Stimulated activated CD4-positive, alpha-beta T cell treated with anti-CD3 and anti-CD28 coated beads, Interleukin-1b, Interleukin-23, amount 100 ng/mL, for 24 hours (primary cell): ENCODE measurements around the gene PPP1R10.
A peak's percentile ranks its signal among the peaks of the same experiment; 100 is the strongest.
"Not testable (repeated sequence)": the region's sequence is repeated elsewhere in the genome, so short reads cannot be mapped to it uniquely, and the experiment has no call there.

Experiments used
- DNase-seq, 4 experiments: peaks; one replicate each; pipeline ENCODE4 v3.0.0-alpha.2; 2020; ENCODE audit warnings: low read depth in 4 of 4, low spot score in 1 of 4

PPP1R10 gene

GRCh38 chr6:30616811-30617564 is at the start of gene PPP1R10:
Gene PPP1R10 (minus strand): TSS chr6:30617243. CDS start chr6:30609944, 7,299 bp downstream.
- DNase-seq, result peak; percentile 93 to 95 (median 94)

DNA sequence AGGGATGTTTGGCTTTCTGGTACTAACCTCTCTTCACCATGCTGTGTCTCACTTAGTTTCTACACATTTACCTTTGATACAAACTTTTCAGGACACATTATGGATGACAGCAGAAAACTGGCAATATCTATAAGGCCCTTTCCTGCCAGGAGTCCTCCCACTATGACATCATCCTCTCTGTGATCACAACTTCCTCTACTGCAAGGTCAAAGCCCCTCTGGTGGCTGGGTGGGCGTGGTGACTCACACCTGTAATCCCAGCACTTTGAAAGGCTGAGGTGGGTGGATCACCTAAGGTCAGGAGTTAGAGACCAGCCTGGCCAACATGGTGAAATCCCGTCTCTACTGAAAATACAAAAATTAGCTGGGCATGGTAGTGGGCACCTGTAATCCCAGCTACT is 49.3 kb upstream of the PPP1R10 start:
- not testable (repeated sequence) for DNase-seq

DNA sequence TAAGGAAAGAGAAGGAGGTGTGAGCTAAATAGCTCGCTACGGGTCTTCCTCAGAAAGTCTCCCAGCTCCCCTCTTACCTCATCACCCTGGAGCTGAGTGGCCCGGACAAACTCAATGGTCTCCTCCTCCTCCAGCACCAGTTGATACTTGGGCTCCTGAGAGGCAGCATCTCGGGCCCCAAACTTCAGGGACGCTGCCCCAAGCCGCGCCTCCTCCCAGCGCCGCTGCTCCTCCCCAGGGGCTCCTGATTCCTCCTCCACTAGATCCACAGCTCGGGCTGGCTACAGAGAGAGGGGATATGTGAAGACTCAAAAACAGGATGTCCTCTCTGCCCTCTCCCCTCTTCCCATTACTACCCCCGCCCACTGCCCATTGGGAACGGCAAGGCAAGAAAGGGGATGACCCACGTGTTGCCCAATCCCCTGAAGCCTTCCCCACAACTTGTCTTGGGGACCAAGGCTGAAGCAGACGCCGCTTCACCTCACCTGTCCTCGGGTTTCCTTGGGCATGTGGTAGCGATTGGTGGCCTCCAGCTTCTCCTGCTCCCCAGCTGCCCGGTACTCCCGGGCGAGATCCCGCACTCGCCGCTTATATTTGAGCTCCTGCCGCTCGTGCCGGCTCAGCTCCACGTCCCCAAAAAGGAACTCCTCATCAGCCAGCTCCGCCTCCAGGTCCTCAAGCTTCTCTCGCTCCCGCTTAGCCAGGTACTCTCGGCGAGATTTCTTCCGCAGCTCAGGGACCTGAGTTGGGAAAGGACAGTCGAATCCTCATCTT is 48.1 kb upstream of the PPP1R10 start:
- DNase-seq, result no peak

DNA sequence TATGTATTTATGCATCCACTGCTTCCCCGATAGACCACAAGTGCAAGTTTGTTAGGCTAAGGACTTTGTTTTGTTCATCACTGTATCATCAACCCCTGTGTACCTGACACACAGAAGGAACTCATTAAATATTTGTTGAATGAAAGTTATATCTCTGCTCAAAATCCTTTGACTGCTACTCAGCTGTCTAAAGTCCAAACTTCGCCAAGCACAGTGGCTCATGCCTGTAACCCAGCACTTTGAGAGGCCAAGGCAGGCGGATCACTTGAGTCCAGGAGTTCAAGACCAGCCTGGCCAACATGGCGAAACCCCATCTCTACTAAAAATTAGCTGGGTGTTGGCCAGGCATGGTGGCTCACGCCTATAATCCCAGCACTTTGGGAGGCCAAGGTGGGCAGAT is 40.9 kb upstream of the PPP1R10 start:
- DNase-seq, result not testable (repeated sequence)

DNA sequence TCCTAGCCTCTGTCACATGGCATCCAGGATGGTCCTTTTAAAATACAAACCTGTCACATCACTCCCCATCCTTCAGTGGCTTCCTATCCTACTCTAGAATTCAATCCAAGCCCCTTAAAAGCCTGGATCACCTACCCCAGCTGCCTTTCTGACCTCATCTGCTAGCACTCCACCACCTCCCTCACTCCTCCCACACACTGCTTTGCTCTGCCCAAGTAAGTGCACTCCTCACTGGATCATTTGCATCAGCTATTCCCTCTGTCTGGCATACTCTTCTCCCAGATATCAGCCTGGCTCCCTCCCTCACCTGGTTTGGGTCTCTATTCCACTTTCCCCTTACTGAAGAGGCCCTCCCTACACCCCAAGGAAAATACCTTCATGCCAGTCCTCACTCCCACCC is 40.4 kb upstream of the PPP1R10 start:
- no peak for DNase-seq

DNA sequence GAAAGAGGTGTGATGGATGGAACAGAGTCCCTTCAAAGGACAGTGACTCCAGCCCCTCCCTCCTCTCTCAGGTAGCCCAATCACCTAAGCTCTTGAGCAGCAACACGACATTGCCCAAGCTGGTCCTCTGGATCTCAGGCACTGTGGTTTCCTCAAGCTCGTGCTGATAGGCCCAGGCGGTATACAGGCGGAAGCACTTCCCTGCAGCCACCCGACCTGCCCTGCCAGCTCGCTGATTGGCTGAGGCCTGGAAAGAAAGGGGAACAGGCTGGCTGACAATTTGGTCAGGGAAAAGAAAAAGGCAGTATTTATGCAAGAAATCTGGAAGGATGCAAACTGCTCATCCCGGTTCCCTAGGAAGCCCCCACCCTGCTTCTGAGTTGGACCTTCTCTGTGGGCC is 39.5 kb upstream of the PPP1R10 start:
- no peak for DNase-seq

DNA sequence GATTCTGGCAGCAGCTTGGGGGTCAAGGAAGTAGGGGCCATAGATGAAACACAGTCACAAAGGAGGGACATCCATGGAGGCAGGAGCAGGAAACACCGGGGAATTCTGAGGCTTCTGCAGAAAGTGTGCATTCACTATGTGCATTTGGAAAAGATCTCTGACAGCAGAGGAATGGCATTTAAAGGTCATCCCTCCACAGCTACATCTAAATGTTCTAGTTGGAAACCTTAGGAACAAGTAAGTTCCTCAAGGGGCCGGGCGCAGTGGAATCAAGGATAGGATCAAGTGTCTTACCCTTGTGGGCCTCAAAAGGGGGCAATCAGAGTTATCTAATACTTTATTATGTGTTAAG is 38.7 kb upstream of the PPP1R10 start:
- DNase-seq, result no peak

DNA sequence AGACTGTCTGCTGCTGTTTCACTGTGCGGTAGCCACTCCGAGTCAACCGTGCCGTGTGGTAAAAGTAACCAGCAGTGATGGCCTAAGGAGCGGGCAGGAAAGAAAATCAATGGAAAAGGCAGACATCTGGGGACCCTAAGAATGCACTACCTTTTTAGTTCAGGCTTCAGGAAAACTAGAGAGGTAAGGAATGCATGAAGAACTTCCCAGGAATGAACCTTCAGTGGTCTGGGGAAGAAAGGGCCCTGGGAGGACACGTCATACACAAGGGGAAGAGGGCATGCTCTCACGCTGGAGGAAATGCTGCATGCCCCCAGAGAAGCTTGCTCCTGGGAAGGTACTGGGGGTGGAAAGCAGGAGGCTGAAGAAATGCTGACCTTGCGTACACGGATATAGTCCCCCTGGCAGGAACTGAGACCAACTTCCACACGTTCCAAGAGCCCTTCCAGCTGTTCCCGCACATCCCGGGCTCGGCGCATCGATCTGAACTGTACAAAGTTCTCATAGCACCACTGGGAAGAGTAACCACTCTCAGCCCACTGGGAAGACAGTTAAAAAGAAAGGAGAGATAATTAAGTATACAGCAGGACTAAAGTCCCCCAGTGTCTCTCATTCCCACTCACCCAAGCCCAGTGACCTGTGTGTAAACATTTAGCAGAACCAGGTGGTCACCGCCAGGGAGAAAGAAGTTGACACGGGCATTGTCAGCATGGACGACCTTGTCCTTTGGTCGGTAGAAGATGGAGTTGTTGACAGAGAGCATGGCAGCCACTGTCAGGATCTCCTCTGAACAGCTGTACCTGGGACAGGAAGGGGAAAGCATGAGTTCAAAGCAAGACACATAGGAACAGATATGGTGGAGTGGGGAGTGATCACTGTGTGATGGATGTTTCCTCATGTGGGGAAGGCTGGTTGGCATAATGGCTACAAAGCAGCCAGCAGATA is 38.0 kb upstream of the PPP1R10 start:
- DNase-seq, result no peak

DNA sequence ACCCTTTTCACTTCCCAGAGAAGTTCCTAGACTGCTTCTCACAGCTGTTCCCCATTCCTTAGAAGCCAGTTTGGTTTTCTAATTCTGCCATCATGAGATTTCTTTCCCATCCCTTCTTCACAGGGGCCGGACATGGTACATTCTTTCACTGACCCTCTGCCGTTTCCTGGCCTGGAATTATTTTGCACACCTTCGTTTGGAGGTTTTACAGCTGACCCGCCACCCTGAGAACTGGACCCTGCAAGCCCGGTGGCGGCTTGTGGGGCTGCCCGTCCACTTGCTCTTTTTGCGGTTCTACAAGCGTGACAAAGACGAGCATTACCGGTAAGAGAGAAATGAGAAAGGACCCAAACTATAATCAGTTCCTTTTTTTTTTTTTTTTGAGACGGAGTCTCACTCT is 34.1 kb upstream of the PPP1R10 start:
- DNase-seq, result no peak

DNA sequence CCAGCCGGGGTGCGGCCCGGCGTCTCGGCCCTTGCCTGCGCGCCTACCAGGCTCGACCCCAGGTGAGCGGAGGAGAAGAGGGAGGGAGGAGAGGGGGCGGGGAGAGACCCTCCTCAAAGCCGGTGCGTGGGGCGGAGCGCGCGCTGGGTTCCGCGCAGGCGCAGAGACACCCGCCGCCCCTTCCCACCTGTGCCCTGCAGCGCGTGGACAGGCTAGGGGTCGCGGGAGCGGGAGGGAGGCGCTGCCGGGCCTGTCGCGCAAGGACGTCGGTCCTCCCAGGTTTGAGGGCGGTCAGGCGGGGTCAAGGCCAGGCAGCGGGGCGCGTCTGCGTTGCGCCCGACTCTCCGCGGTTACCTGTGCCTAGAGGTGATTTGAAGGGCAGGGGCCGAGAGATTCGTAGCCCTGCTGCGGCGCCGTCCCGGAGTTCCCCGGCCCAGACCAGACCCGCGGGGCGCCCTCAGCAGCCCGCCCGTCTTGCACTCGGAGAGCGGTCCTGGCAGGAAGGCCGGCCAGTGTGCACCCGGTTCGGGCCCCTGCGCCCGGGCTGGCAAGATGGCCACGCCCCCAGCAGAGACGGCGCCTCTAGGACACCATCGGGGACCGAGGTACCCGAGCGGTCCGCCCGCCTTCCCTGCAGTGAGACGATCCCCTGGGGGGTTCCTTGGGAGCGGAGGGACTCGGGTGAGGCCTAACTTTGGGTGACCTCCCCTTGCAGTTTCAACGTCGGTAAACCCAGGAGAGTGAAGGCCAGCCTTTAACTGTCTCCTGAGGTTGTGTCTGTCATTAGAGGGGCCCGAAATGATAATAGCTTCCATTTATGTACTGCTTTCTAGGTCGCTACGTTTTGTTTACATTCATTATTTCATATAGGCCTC is 30.4 kb upstream of the PPP1R10 start:
- DNase-seq, result peak; percentile 59 to 71 (median 62)

GRCh38 chr6:30646450-30647241 is 29.6 kb upstream of the PPP1R10 start, which contains the start of gene C6orf136:
Gene C6orf136 (plus strand): TSS chr6:30647133. CDS start chr6:30647232, 99 bp downstream.
- peak; percentile 67 to 87 (median 84) for DNase-seq

DNA sequence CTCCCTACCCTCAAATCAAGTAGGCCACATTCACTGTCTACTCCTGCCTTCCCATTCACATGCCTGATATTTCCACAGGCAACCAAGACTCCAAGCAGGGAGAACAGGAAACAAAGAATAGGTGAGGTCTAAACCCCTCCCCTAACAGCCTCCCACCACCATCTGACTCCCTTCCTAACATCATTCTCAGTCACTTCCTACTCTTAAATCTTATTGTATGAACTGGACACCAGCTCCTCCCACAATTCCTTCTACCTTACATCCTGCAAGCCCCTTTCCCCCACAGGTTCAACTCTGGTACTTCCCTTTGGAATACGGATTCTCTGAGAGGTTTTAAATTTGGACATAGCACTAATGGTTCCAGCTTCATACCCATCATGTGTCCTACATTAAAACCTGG is 28.9 kb upstream of the PPP1R10 start:
- no peak for DNase-seq

DNA sequence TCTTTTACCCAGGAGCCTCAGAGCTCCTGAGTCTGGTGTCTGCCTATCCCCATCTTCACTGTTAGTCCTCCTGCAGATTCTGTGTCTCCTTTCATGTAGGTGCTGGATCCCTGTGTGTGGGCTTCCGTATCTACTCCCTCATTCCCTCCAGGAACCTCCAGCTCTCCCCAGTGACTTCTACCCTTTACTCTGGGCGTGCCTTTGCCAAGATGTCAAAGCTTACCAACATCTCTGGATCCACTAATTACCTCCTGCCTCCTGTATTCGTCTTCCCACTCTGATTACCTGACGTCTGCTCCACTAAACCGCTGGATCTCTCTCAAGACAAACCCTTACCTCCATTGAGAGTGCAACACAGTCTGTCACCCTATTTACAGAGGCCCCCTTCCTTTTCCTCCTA is 27.7 kb upstream of the PPP1R10 start:
- DNase-seq, result no peak

GRCh38 chr6:30643656-30644055 is 26.6 kb upstream of the PPP1R10 start:
- no peak for DNase-seq

DNA sequence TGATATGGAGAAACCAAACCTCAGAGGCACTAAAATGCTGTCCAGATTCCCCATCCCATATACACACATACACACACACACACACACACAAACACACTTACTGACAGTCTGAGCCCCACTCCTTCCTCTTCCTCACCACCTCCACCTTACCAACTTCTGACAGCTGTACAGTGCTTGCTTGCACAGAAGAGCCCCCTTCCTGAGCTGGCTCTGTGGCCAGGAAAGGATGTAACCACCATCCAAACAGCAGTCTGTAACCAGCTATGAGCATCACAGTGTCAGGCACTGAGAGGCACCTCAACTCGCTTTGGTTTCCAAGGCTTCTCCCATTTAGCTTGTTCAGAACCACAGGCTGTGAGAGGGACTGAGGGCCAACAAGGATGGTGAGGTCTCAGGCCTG is 24.0 kb upstream of the PPP1R10 start:
- DNase-seq, result no peak

DNA sequence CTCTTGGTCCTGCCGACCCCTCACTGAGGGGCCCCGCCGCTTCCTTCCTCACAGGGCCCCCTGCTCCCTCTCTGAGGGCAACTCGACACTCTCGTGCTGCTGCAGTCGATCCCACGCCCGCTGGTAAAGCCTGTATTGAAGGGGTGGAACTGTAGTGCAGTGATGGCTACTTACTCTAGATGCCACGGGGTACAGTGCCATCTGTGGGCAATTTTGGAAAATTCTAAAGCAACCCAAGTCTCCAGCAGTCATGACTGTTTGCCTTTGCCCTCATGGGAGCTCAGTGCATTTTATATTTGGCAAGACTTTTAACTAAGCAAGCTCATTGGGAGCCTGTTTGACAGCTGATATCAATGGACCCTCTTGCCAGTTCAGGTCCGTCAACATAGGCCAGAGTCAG is 23.4 kb upstream of the PPP1R10 start:
- DNase-seq, result no peak

DNA sequence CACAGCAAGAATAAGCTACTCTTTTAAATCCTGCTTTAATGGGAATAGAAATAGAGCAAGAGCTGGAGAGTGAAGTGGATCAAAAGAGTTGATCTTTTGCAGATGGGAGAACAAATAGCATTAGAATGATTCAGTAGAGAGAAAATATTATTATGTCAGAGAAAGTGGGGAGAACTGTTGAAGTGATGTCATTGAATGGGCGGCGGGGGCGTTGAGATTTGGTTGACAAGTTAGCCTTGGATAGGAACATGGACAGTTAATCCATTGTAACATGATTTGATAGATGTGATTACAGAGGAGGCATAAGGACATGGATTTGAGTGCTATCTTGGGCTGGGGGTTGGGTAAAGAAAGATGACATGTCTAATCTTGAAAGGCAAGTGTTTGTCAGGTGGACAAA is 18.8 kb upstream of the PPP1R10 start:
- no peak for DNase-seq

DNA sequence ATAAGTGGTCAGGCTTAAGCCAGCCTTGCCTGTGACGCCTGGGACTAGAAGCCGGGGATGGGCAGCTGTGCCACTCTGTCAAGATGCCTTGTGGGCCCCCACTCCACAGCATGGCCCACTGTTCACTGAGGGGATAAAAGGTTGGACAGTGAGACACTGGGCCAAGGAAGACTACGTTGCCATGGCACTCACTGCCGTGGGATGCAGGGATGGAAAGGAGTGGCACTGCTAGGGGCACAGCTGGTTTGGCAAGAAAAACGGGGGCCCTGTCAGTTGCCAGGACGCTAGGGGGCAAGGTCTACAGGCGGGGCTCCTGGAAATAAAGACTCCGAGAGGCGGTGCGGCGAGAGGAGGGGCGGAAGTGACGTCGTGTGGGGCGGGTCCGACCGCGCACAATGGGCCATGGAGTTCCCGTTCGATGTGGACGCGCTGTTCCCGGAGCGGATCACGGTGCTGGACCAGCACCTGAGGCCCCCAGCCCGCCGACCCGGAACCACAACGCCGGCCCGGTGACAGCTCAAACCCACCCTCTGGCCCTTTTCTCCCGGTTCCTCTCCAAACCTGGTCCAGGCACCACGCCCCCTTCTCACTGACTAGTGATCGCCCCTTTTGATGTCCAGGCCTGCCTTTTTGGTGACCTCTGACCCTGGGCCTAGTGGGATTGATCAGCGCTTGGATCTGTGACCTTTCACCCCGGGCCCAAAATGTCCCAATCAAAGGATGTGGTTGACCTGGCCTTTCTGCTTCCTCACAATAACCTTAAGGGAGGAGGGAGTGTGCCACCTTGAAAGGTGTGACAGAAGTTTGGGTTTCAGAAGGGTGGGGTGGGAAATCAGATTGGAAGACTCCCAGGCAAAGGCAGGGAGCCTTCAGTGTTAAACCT is 9.7 kb upstream of the PPP1R10 start, which contains the start of gene ATAT1:
Gene ATAT1 (plus strand): TSS at position 391 of the 883 bp plus-strand sequence.
- peak; percentile 61 to 81 (median 78) for DNase-seq
